Stimulated activated effector memory CD8-positive, alpha-beta T cell treated with anti-CD3 and anti-CD28 coated beads, Interleukin-12 subunit alpha, Interleukin-12 subunit beta, amount 100 ng/mL, for 72 hours (primary cell): ENCODE measurements around the gene ZNF451.

Experiments
- ATAC-seq: fragments of 150-1000 bp; cut with Tn5 transposase; 2 replicates; pipeline ENCODE4 v1.10.0; 2021
- DNase-seq, 2 donors: peaks; one replicate each; pipeline ENCODE4 v3.0.0; 2021 to 2022; ENCODE audit warnings: low spot score in 2 of 2
- H3K27ac Mint-ChIP-seq: one replicate; pipeline ENCODE4 v1.8.0; 2022; ENCODE audit warnings: mild to moderate bottlenecking, mixed read lengths
- H3K36me3 Mint-ChIP-seq: one replicate; pipeline ENCODE4 v1.8.0; 2022; ENCODE audit warnings: mild to moderate bottlenecking, mixed read lengths
- H3K4me1 Mint-ChIP-seq: one replicate; pipeline ENCODE4 v1.8.0; 2022; ENCODE audit warnings: mixed read lengths
- H3K4me3 Mint-ChIP-seq: one replicate; pipeline ENCODE4 v1.8.0; 2022; ENCODE audit warnings: mild to moderate bottlenecking, mixed read lengths
- H3K9me3 Mint-ChIP-seq: one replicate; pipeline ENCODE4 v1.8.0; 2022; ENCODE audit warnings: mixed read lengths

Gene ZNF451

DNA sequence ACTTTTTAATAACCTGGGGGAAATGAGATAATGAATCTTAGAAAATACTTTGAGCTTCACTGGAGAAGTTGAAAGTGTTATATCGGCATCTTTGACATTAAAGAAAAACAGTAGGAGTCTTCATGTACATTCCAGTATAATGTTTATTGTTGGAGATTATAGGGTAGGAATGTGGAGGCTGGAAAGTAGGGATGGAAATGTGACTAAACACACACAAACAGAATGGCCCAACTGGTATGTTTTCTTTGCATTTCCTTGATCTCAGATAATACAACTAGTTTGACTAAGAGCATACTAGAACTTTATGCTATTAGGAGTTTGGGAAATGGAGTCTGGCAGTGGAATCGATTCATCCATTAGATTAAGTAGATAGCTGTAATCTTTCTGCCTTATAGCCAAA is 72.0 kb downstream of the ZNF451 start:
- H3K4me3 Mint-ChIP-seq, result no peak overlapping the region
- H3K9me3 Mint-ChIP-seq, result no peaks in the 10 kb centered on the region
- H3K27ac Mint-ChIP-seq, result no peak overlapping the region
- DNase-seq, result no peak
- no peak for ATAC-seq
- H3K4me1 Mint-ChIP-seq, result no peaks in the 10 kb centered on the region
- peaks cover 26% of the 10 kb centered on the region for H3K36me3 Mint-ChIP-seq

DNA sequence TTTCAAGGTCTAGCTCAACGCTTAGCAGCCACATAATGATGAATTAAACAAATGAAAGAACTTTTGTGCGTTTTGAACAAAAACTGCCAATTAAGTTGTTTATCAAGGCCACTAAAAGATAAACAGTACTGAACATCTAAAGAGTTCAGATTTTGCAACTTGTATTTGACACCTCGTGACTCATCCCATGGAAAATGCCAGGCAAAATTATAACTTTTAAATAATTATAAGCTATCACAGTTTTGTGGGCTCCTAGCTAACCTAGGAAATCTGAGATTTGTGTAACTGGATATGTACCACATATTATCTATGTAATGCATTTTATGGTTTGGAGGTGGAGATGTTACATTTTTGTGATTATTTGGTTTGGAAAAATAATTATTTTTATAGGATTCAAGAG is 72.5 kb downstream of the ZNF451 start:
- no peak overlapping the region for H3K27ac Mint-ChIP-seq
- ATAC-seq, result no peak
- peaks cover 30% of the 10 kb centered on the region for H3K36me3 Mint-ChIP-seq
- no peak for DNase-seq
- H3K9me3 Mint-ChIP-seq, result no peaks in the 10 kb centered on the region
- H3K4me3 Mint-ChIP-seq, result no peak overlapping the region
- H3K4me1 Mint-ChIP-seq, result no peaks in the 10 kb centered on the region

DNA sequence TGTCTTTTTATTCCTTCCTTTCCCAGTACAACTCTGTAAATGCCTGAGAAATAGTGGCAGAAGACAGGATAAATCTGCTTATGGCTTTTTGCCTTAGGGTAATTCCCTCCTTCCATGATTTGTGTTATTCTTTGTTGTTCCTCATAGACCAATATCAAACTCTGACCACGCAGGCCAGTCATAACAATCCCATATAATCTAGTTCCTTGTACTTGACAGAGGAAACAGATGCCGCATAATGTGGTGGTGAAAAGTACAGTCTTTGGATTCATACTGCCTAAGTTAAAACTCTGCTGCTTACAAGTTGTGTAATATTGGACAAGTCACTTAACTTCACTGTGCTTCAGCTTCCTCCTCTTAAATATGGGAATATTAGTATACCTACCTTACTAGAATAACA is 74.0 kb downstream of the ZNF451 start:
- H3K9me3 Mint-ChIP-seq, result no peaks in the 10 kb centered on the region
- H3K27ac Mint-ChIP-seq, result no peak overlapping the region
- H3K4me1 Mint-ChIP-seq, result no peaks in the 10 kb centered on the region
- H3K36me3 Mint-ChIP-seq, result peaks cover 19% of the 10 kb centered on the region
- no peak overlapping the region for H3K4me3 Mint-ChIP-seq
- DNase-seq (no peak), ATAC-seq (no peak)

DNA sequence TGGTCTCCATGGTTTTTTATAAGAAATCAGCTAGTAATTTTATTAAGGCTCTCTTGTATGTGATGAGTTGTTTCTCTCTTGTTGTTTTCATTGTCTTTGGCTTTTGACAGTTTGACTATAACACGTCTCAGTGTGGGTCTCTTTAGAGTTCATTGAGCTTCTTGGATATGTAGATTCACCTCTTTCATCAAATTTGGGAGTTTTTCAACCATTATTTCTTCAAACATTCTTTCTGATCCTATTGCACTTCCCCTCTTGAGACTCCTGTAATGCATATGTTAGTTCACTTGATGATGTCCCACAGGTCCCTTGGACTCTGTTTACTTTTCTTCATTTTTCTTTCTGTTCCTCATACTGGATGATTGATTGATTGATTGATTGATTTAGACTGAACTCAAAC is 75.1 kb downstream of the ZNF451 start:
- no peak for ATAC-seq
- DNase-seq, result no peak
- no peaks in the 10 kb centered on the region for H3K4me1 Mint-ChIP-seq
- H3K9me3 Mint-ChIP-seq, result no peaks in the 10 kb centered on the region
- H3K36me3 Mint-ChIP-seq, result peaks cover 17% of the 10 kb centered on the region
- H3K4me3 Mint-ChIP-seq, result no peak overlapping the region
- no peak overlapping the region for H3K27ac Mint-ChIP-seq

DNA sequence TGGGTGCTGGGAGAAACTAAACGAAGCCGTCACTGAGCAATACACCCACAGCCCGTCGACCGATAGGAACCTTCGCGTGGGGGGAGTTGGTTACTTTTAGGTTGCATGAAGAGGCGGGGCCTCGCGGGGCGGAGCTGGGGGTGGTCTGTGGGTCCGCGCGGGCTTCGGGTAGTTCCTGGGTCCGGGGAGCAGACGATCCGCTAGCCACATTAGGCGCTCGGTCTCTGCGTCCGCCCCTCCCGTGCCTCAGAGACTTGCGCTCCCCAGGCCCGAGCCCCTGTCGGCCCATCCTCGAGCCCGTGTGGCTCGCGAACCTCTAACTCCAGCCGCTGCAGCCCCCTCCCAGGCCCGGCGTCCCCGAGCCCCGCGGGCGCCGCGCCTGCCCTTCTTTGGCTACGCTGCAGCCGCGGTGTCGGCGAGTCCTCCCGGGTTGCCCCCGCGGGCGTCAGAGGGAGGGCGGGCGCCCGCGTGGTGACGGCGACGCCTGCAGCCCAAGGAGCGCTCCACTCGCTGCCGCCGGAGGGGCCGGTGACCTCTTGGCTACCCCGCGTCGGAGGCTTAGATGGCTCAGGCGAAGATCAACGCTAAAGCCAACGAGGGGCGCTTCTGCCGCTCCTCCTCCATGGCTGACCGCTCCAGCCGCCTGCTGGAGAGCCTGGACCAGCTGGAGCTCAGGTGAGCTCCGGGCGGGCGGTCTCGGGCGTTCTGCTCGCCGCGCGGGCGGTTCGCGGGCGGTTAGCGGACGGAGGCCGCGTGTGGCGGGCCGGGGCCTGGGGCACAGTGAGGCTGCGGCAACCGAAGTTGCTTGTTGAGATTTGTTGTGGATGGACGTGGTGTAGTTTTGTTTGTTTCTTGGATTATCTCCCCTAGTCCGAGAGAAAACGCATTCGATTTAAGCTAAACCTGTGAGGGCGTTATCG is 82.4 kb downstream of the ZNF451 start, which contains the start of gene BAG2:
Gene BAG2, plus strand, starts transcription at position 191 of the 920 bp plus-strand sequence. Its CDS starts 372 bp downstream, at position 563.
- peaks cover 16% of the 10 kb centered on the region for H3K36me3 Mint-ChIP-seq
- DNase-seq (peak; percentile 77 to 94), ATAC-seq (peak; percentile 95)
- H3K27ac Mint-ChIP-seq, result peak within 1 kb of the TSS; percentile 89
- peaks cover 14% of the 10 kb centered on the region for H3K4me1 Mint-ChIP-seq
- H3K9me3 Mint-ChIP-seq, result no peaks in the 10 kb centered on the region
- peak within 1 kb of the TSS; percentile 86 for H3K4me3 Mint-ChIP-seq

DNA sequence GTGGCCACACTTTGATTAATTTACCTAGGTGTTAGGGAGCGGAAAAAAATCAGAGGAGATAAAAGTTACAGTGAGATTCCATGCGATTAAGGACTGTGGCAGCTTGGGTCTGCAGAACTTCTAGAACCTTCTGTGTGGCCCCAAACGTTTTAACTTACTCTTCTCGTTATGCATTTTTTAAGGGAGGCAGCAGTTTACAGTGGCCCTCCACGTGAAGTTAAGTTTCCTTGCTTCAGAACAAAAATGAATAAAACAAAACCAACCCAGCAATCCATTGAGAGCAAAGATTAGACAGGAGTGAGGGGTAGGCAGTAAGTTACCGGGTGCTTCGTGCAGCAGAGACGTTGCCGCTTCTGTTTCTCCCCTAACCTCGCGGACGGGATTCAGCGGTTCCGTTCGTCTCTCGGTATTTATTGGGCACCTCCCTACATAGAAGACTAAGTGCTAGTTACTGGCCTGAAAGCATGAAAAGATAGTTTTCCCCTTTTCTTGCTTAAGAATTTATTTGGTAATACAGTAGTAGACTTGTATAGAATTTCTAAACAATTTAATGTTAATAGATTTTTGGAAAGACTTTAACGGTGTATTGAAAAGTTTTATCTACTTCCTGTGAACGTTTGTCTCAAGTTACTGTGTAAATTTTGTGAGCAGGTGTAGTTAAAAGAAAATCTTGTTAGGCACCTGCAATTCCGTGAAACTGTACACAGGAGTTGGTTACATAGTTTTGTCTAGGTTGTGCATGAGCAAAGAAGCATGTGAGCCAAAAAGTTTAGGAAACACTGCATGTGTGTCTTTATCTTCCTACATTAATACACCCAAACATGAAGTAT is 83.3 kb downstream of the ZNF451 start:
- DNase-seq, result peak in 1 of 2 donors; percentile 60
- Mint-ChIP-seq H3K27ac (peak overlapping the region; percentile 89), H3K36me3 (peaks cover 14% of the 10 kb centered on the region), H3K9me3 (no peaks in the 10 kb centered on the region), H3K4me1 (peaks cover 14% of the 10 kb centered on the region), H3K4me3 (peak overlapping the region; percentile 86)
- no peak for ATAC-seq

DNA sequence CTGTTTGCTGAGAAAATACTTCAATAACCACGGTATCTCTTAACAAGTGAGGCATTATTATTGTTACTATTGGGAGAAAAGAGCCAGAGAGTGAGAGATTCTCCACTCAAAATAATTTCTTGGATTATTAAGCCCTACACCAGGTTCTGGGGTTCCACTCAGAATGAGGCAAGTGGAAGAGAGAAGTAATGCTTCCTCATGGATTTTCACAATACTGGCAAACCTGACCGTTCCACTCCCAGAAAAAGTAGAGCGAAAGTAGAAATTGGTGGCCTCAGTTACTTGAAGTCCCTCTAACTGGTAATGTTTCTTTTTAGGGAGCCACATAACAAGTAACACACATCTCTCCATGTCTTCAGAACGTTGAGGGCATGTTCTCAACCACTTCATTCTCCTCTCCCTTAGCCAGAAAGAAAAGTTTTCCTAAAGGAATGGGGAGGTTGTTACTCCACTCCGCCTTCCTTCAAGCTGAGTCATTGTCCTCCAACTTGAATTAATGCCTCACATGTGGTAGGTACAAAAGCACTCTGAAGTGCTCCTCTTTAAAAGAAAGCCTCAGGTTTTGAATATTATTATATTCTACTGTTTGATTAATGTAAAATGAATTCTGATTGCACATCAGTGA is 84.0 kb downstream of the ZNF451 start:
- no peak for DNase-seq
- peaks cover 14% of the 10 kb centered on the region for H3K36me3 Mint-ChIP-seq
- H3K4me3 Mint-ChIP-seq, result peak overlapping the region; percentile 86
- no peak overlapping the region for H3K27ac Mint-ChIP-seq
- no peaks in the 10 kb centered on the region for H3K9me3 Mint-ChIP-seq
- ATAC-seq, result no peak
- peaks cover 14% of the 10 kb centered on the region for H3K4me1 Mint-ChIP-seq

DNA sequence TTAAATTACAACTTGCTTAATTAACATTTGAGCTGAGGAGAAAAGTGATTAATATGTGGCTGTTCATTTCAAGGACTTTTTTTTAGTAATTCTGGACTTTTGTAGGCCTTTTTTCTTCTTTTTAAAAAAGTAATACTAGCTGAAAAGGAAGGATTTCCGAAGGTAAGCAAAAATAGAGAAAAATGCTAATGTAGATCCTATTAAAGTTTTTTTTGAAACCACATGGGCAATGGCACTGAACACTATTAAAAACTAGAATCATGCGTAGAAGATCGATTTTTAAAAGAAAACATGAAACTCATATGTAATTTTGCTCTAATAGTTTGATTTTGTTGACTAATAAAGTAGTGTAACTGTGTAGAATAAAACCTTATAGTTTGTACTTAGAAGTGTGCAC is 84.5 kb downstream of the ZNF451 start:
- Mint-ChIP-seq H3K4me1 (peaks cover 14% of the 10 kb centered on the region), H3K9me3 (no peaks in the 10 kb centered on the region), H3K4me3 (peak overlapping the region; percentile 86), H3K27ac (no peak overlapping the region), H3K36me3 (peaks cover 14% of the 10 kb centered on the region)
- no peak for DNase-seq
- ATAC-seq, result no peak

DNA sequence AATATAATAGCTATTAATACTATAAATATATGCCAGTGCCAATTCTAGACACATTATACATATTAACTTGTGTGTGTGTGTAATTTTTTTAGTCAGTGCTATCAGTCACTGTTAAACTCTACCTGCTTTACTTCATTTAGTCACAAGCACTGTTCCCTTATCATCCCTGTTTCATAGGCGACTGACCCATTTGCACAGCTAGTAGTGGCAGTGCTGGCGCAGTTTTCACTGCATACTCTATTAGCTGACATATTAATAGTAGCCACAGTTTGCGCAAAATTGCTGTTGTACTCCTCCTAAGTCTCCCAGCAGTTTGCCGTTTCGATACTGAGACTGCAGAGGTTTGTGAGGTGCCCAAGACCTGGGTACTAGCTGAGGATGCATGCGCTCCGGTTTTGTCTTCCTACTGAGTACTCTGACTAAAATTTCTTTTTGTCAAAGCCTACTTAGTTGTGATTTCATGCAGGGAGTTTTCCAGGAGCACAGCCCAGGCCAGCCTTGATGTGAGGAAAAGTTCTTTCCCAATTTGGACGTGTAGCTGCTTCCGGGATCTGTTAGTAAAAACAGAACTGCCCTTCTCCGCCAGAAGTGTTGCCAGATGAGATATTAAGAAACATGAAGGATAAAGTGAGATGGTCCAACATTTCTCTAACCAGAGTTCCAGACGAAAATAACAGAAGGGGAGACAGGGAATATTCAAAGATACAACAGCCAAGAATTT is 87.7 kb downstream of the ZNF451 start:
- H3K27ac Mint-ChIP-seq, result no peak overlapping the region
- DNase-seq (no peak), ATAC-seq (no peak)
- peaks cover 5% of the 10 kb centered on the region for H3K4me1 Mint-ChIP-seq
- no peak overlapping the region for H3K4me3 Mint-ChIP-seq
- H3K36me3 Mint-ChIP-seq, result peaks cover 28% of the 10 kb centered on the region
- no peaks in the 10 kb centered on the region for H3K9me3 Mint-ChIP-seq

DNA sequence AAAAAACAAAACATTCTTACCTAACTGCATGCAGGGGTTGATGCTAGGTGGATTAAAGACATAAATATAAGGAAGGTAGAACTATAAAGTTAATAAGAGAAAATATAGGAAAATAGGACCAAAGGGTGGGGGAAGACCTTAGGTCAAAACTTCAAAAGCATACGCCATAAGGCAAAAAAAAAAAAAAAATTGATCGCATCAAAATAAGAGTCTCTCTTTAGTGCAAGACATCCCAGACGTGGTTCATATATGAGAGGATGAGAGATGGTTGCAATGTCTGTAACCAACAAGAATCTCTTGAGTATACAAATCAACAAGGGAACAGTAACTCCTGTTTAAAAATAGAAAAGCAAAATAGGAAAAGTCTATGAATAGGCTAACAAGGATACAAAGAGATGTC is 90.6 kb downstream of the ZNF451 start:
- Mint-ChIP-seq H3K36me3 (peaks cover 44% of the 10 kb centered on the region), H3K9me3 (no peaks in the 10 kb centered on the region), H3K27ac (no peak overlapping the region), H3K4me3 (no peak overlapping the region), H3K4me1 (peaks cover under 1% of the 10 kb centered on the region)
- DNase-seq (no peak), ATAC-seq (no peak)

DNA sequence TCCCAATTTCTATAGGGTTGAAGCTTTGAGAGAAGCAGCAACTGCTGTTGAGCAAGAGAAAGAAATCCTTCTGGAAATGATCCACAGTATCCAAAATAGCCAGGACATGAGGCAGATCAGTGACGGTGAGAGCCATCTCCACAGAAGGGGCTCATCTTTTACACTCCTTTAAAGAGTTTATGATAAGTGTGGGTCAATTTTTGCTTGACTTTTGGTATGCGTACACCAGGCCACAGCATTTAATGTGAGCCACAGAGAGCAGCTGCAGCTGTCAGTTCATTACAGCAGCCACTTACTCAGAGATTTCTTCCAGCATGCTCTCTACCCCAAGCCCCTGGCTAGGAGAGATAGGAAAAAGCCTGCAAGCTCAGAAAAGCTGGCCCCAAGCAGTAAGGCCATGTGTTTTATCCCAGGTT is 92.0 kb downstream of the ZNF451 start:
- Mint-ChIP-seq H3K27ac (peak overlapping the region; percentile 86), H3K9me3 (no peaks in the 10 kb centered on the region)
- DNase-seq, result no peak

DNA sequence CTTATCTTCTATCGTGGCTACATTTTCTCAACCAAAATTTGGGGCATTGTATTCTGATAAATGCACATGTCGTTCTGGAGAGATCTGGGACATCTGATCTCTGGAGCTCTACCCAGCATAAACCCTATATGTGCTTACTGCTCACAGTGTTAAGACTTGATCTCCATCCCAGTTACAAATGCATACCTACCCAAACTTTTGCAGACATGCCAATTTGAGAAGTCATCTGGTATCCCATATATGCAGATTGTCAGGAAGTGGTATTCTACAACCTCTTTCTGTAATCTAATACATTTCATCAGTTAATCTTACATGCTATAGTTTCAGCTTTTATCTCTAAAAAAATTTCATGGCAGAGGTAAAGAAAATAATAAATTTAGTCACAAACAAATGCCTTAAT is 93.3 kb downstream of the ZNF451 start:
- Mint-ChIP-seq H3K36me3 (peaks cover 47% of the 10 kb centered on the region), H3K4me3 (no peak overlapping the region), H3K9me3 (no peaks in the 10 kb centered on the region), H3K4me1 (no peaks in the 10 kb centered on the region), H3K27ac (no peak overlapping the region)
- DNase-seq (no peak), ATAC-seq (no peak)

More for the DNA sequence above, 92.0 kb downstream of the ZNF451 start:
- ATAC-seq, result no peak
- Mint-ChIP-seq H3K4me3 (no peak overlapping the region), H3K4me1 (no peaks in the 10 kb centered on the region), H3K36me3 (peaks cover 47% of the 10 kb centered on the region)

DNA sequence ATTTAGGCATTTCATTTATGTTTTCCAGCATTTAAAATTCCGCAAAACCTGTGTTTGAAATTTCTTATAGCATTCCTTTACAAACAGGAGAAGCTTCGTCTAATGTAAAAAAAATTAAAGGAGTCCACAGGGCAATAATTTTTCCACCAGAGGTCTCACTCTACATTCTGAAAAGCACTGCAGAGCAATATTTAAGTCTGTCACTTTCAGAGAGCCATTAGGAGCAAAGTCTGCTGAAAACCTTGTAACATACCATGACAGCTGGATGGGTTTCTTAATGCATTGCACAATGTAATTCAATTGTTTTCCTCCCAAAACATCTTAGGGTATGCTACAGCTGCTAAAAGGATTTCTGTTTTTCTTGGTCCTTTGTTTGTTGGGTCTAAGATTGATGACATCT is 100.2 kb downstream of the ZNF451 start:
- Mint-ChIP-seq H3K27ac (no peak overlapping the region), H3K4me1 (no peaks in the 10 kb centered on the region)

DNA sequence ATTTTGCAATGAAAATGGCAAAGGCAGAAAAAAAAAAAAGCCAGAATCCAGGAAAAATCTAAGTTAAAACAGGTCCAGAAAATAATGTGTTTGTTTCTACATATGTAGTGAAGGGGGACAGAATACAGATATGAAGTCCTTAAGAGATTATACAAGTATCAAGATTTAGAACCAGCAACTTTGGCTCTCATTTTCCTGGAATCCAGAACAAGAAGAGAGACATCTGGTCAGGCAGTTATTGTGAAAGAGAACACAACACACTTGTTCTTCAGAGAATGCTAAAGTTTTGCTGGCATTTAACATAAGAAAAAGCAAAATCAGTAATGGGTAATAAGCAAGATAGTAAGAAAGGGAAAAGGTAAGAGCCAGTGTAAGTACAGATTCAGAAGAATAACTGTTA is 103.2 kb downstream of the ZNF451 start:
- no peak for ATAC-seq
- no peak for DNase-seq
- H3K36me3 Mint-ChIP-seq, result peaks cover 14% of the 10 kb centered on the region
- no peak overlapping the region for H3K4me3 Mint-ChIP-seq
- no peaks in the 10 kb centered on the region for H3K9me3 Mint-ChIP-seq
- peak overlapping the region; percentile 23 for H3K27ac Mint-ChIP-seq
- no peaks in the 10 kb centered on the region for H3K4me1 Mint-ChIP-seq

More for the DNA sequence above, 100.2 kb downstream of the ZNF451 start:
- Mint-ChIP-seq H3K4me3 (no peak overlapping the region), H3K9me3 (no peaks in the 10 kb centered on the region), H3K36me3 (peaks cover 22% of the 10 kb centered on the region)
- no peak for DNase-seq
- no peak for ATAC-seq

DNA sequence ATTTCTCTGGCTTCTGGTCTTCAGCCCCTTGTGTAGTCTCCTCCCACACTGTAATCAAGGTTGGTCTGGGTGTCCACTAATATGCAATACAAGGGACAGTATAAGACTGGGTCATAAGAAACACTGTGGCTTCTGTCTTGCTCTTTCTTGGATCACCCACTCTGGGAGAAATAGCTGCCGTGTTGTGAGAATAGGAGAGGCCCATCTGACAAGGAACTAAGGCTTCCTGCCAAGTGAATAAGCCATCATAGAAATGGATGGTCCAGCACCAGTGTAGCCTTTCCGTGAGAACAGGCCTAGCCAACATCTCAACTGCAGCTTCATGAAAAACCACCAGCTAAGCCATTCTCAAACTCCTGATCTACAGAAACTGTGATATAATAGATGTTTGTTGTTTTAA is 105.5 kb downstream of the ZNF451 start:
- Mint-ChIP-seq H3K4me1 (no peaks in the 10 kb centered on the region), H3K9me3 (no peaks in the 10 kb centered on the region), H3K27ac (no peak overlapping the region), H3K4me3 (no peak overlapping the region), H3K36me3 (peaks cover 14% of the 10 kb centered on the region)
- no peak for ATAC-seq
- DNase-seq, result no peak
